GM18499 (cell line): ENCODE measurements around the gene ADAP1.

Experiments
- ATAC-seq: cut with Tn5 transposase; IDR thresholded peaks from one replicate; pipeline ENCODE4 v1.9.1; 2021; ENCODE audit warnings: moderate number of reproducible peaks; ENCODE audit not compliant: insufficient read depth, unreplicated experiment

ADAP1 gene

GRCh38 chr7:853366-854117 lies 100.9 kb downstream of the ADAP1 start:
- no peak for ATAC-seq

- ATAC-seq: no peak
Observed at GRCh38 chr7:851204-851603, 103.3 kb downstream of the ADAP1 start.

DNA sequence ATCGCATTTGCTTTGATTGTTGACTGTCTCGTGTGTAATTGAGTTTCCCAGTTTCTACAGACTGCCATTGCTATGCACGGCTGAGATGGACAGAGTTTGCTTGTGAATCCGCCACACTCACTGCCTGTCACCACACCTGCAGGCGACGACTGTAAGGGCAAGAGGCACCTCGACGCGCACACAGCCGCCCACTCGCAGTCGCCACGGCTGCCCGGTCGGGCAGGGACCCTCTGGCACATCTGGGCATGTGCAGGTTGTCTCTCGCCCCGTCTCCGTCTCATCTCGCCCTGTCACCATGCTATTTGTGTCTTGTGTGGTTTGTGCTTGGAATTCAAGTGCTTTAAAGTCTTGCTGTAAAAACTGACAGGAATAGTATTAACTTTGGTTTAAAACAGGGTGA lies 104.7 kb downstream of the ADAP1 start:
- ATAC-seq: no peak

DNA sequence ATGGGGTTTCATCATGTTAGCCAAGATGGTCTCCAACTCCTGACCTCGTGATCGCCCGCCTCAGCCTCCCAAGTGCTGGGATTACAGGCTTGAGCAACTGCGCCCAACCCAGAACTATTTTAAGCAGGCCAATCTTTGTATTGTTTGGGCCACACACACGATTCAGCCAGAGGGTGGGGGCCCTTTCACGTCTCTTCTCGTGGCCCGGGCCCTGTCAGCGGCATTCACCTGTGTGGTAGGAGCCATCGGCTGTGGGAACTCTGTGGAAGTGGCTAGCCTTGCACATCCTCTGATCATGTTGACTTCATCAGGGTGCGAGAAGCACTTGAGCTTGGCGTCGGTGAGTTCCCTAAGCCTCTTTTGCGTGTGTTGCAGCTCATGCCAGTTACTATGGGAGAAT lies 105.3 kb downstream of the ADAP1 start:
- ATAC-seq: no peak
